ENCODE data around the gene PSME4. TPM values are rescaled to one million over a fixed set of nuclear protein-coding genes. Genes with fewer than 3 reads are reported as not detected.
A peak's percentile ranks its signal among the peaks of the same experiment; 100 is the strongest.

Gene PSME4
- total RNA-seq, 6 experiments from 2014 or later, result 28.1 to 36.7 (median 29.5) TPM

DNA sequence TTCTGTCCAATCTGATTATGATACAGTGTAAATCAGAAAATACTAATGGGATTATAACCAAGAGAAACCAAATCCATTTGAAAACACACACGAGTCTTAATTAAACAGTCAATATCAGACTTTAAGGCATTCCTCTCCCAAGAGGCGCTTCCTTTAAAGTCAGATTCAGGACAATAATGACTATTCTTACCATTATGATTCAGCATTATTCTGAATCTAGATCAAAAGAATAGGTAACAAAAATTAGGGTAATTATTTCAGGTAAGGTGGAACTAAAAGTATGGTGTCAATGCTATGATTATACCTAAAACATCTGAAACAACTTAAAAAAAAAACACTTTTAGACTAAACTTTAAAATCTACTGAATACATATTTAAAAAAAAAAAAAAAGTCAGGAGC is 12.3 kb downstream of the PSME4 start:
- Histone ChIP-seq H3K4me1 (no peaks in the 10 kb centered on the region), H3K4me3 (no peak overlapping the region), H3K36me3 (no peaks in the 10 kb centered on the region), H3K27me3 (no peaks in the 10 kb centered on the region), H3K9me3 (no peaks in the 10 kb centered on the region), H3K27ac (no peak overlapping the region)
- TF ChIP-seq POLR2A (IDR thresholded peaks at IDR 0.05), result no peak
- TF ChIP-seq, protein P1, sequence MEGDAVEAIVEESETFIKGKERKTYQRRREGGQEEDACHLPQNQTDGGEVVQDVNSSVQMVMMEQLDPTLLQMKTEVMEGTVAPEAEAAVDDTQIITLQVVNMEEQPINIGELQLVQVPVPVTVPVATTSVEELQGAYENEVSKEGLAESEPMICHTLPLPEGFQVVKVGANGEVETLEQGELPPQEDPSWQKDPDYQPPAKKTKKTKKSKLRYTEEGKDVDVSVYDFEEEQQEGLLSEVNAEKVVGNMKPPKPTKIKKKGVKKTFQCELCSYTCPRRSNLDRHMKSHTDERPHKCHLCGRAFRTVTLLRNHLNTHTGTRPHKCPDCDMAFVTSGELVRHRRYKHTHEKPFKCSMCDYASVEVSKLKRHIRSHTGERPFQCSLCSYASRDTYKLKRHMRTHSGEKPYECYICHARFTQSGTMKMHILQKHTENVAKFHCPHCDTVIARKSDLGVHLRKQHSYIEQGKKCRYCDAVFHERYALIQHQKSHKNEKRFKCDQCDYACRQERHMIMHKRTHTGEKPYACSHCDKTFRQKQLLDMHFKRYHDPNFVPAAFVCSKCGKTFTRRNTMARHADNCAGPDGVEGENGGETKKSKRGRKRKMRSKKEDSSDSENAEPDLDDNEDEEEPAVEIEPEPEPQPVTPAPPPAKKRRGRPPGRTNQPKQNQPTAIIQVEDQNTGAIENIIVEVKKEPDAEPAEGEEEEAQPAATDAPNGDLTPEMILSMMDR (IDR thresholded peaks at IDR 0.05), result no peak
- DNase-seq (no peak), ATAC-seq (no peak)
- WGBS (ENCODE audit: insufficient coverage, low coverage, low lambda C conversion rate, missing lambda C conversion rate), result 88% methylated on average over 2 of the region's 2 CpGs
- intact Hi-C loops (cut with DNase I), result no loop called here

DNA sequence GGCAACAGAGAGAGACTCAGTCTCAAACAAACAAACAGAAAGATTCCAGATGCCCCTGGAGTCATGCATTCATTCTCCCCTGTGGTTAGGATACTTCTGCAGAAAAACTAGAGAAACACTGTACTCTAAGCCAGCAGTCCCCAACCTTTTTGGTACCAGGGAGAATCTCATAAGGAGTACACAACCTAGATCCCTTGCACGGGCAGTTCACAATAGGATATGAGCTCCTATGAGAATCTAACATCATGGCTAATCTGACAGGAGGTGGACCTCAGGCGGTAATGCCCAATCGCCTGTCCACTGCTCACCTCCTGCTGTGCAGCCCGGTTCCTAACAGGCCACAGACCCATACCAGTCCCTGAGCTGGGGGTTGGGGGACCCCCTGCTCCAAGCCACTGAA is 18.3 kb downstream of the PSME4 start:
- intact Hi-C loops (cut with DNase I), result no loop called here
- DNase-seq (no peak), ATAC-seq (no peak)
- Histone ChIP-seq H3K27ac (no peak overlapping the region), H3K9me3 (no peaks in the 10 kb centered on the region), H3K4me3 (no peak overlapping the region), H3K4me1 (no peaks in the 10 kb centered on the region), H3K36me3 (peaks cover 0 to 15% (median 5%) of the 10 kb centered on the region in 4 donors), H3K27me3 (no peaks in the 10 kb centered on the region)
- no CpG with 5 or more reads among the region's 4 CpGs for WGBS (ENCODE audit: insufficient coverage, low coverage, low lambda C conversion rate, missing lambda C conversion rate)
- no peak for TF ChIP-seq POLR2A (IDR thresholded peaks at IDR 0.05)
- TF ChIP-seq, protein P1 (IDR thresholded peaks at IDR 0.05), result no peak

DNA sequence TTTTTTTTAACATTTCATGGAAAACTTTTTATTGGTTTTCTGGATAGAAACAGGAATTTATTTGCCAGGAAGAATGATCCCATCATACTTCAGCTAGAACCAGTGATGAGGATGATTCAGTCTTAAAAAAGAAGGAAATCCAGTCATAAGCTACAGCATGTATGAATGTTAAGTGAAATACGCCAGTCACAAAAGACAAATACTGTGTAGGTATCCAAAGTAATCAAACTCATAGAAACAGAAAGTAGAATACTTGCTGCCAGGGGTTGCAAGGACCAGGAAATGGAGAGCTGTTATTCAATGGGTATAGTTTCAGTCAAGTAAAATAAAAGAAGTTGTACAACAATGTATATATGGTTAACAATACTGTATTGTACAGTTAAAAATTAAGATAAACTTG is 21.3 kb downstream of the PSME4 start:
- Histone ChIP-seq H3K27ac (no peak overlapping the region), H3K4me1 (no peaks in the 10 kb centered on the region), H3K9me3 (no peaks in the 10 kb centered on the region), H3K27me3 (no peaks in the 10 kb centered on the region), H3K36me3 (peaks cover 0 to 20% (median 10%) of the 10 kb centered on the region in 4 donors), H3K4me3 (no peak overlapping the region)
- intact Hi-C loops (cut with DNase I), result no loop called here
- DNase-seq (no peak), ATAC-seq (peak in 1 of 4 donors; percentile 93)
- WGBS (ENCODE audit: insufficient coverage, low coverage, low lambda C conversion rate, missing lambda C conversion rate), result 60% methylated on average over 1 of the region's 1 CpG
- TF ChIP-seq, protein P1 (IDR thresholded peaks at IDR 0.05), result no peak
- TF ChIP-seq POLR2A (IDR thresholded peaks at IDR 0.05), result no peak

DNA sequence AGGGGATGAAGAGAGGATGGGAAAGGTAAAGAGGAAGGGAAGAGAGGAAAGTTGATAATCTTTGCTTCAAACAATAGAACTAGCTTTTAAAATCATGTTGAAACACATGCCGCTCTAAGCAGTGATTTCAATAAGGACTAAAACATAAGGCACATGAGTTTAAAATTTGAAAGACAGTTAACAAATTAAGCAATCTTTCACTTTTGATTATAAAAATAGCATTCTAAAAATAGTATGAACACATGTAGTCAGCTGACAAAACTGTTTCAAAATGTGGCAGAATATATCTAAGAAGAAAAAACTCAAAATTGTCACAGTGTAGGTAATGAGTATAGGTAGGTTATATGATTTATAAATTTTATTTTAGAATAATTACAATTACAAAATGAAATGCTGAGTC is 25.3 kb downstream of the PSME4 start:
- no peak overlapping the region for H3K27ac ChIP-seq
- no peak for DNase-seq
- TF ChIP-seq POLR2A (IDR thresholded peaks at IDR 0.05), result no peak
- TF ChIP-seq, protein P1 (IDR thresholded peaks at IDR 0.05), result no peak
- 81% methylated on average over 1 of the region's 1 CpG for WGBS (ENCODE audit: insufficient coverage, low coverage, low lambda C conversion rate, missing lambda C conversion rate)
- no peaks in the 10 kb centered on the region for H3K27me3 ChIP-seq
- ATAC-seq, result no peak
- H3K36me3 ChIP-seq, result peaks cover 0 to 23% (median 12%) of the 10 kb centered on the region in 4 donors
- H3K4me1 ChIP-seq, result no peaks in the 10 kb centered on the region
- no peak overlapping the region for H3K4me3 ChIP-seq
- intact Hi-C loops (cut with DNase I), result no loop called here
- no peaks in the 10 kb centered on the region for H3K9me3 ChIP-seq

DNA sequence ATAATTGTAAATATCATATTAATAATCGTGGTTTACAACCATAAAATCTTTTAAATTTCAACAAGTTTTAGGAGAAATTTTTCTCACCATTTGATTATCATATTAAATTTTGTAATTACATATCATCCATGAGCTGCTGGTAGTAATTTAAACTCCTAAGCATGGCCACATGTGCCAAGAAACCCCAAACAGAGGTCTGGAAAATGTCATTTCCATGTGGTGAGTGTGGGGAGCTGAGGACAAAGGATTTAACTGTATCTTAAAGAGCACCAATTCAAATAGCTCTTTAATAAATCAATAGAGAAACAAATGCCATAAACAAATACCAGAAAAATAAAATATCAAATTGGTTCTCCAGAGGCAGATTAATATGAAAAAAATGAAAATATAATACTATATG is 26.3 kb downstream of the PSME4 start:
- ATAC-seq (no peak), DNase-seq (no peak)
- TF ChIP-seq, protein P1 (IDR thresholded peaks at IDR 0.05), result no peak
- TF ChIP-seq POLR2A (IDR thresholded peaks at IDR 0.05), result no peak
- H3K36me3 ChIP-seq, result peaks cover 0 to 23% (median 12%) of the 10 kb centered on the region in 4 donors
- WGBS (ENCODE audit: insufficient coverage, low coverage, low lambda C conversion rate, missing lambda C conversion rate), result 100% methylated on average over 1 of the region's 1 CpG
- H3K27ac ChIP-seq, result no peak overlapping the region
- H3K4me1 ChIP-seq, result no peaks in the 10 kb centered on the region
- H3K4me3 ChIP-seq, result no peak overlapping the region
- intact Hi-C loops (cut with DNase I), result no loop called here
- no peaks in the 10 kb centered on the region for H3K9me3 ChIP-seq
- H3K27me3 ChIP-seq, result no peaks in the 10 kb centered on the region

All from right lobe of liver (tissue), 6 donors.